ENCODE results near the gene ACE. TPM values are rescaled to one million over a fixed set of nuclear protein-coding genes. Genes with fewer than 3 reads are reported as not detected.
A peak's percentile ranks its signal among the peaks of the same experiment; 100 is the strongest.

ACE gene
- total and polyA plus RNA-seq, 5 donors, result 4.0 to 10.1 (median 5.7) TPM

DNA sequence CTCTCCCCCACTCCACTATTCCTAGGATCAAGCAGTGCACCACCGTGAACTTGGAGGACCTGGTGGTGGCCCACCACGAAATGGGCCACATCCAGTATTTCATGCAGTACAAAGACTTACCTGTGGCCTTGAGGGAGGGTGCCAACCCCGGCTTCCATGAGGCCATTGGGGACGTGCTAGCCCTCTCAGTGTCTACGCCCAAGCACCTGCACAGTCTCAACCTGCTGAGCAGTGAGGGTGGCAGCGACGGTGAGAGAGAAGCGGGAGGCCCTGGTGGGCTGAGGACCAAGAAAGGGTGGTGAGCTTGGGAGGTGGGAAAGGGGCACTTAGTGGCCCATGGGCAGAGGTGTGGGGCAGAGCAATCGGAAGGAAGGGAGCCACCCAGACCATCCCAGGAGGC is 16.6 kb downstream of the ACE start:
- intact Hi-C loops (cut with DNase I), result no loop called here
- no peak for ATAC-seq
- Histone ChIP-seq H3K27me3 (ENCODE audit: control insufficient read depth, insufficient read depth) (no peaks in the 10 kb centered on the region), H3K4me3 (ENCODE audit: low read length) (no peak overlapping the region), H3K9me3 (ENCODE audit: control insufficient read depth, low read length) (no peaks in the 10 kb centered on the region), H3K4me1 (ENCODE audit: control insufficient read depth, insufficient read depth, low read length) (no peaks in the 10 kb centered on the region), H3K27ac (ENCODE audit: low read length) (no peak overlapping the region)
- DNase-seq, result peak in 1 of 3 donors; percentile 11
- 95% methylated on average over 9 of the region's 9 CpGs for WGBS

DNA sequence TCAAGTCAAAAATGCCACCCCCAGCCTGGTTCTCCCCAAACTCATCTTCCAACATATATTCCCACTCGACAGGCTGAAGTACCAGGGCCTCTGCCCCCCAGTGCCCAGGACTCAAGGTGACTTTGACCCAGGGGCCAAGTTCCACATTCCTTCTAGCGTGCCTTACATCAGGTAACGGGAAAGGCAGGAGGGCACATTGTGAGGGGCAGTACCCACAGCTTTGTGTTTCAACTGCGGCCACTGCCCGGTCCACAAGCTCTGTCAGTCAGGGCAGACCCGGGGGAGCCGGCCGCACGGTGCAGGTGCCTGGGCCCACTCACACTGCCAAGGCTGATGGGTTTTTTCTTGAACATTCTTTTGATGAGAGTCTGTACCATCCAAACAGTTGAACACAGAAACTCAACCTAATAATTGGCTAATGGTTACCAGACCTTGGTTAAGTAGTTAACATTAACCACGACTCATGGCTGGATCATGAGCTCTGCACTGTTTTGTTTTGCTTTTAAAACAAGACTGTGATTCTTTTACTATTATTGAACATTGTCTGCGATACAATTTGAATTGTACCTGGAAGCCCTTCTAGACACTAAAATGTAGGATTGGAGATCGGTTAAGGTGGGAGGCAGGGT is 17.6 kb downstream of the ACE start:
- ATAC-seq (no peak), DNase-seq (peak in 1 of 3 donors; percentile 14)
- no peak overlapping the region for H3K27ac ChIP-seq (ENCODE audit: low read length)
- H3K4me1 ChIP-seq (ENCODE audit: control insufficient read depth, insufficient read depth, low read length), result no peaks in the 10 kb centered on the region
- H3K4me3 ChIP-seq (ENCODE audit: low read length), result no peak overlapping the region
- intact Hi-C loops (cut with DNase I), result no loop called here
- H3K9me3 ChIP-seq (ENCODE audit: control insufficient read depth, low read length), result no peaks in the 10 kb centered on the region
- H3K27me3 ChIP-seq (ENCODE audit: control insufficient read depth, insufficient read depth), result no peaks in the 10 kb centered on the region
- WGBS, result 94% methylated on average over 12 of the region's 12 CpGs

DNA sequence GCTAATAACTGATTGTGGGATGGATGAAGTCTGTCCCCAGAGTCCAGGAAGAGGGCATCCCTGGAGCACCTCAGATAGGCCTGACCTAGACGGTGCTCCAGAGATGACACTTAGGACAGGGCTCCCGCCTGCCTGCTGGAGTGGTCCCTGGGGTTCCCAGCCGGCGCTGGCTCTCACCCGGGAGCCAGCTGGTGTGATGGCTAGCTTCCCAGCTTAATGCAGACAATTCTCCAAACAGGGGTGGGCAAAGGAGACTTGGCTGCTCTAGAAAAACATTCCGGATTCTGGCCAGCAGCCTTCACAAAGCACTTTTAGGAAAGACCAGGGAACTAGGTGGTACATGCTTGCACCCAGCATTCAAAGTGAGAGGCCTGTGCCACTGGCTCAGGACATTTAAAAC is 18.6 kb downstream of the ACE start:
- WGBS, result 59% methylated on average over 6 of the region's 6 CpGs

DNA sequence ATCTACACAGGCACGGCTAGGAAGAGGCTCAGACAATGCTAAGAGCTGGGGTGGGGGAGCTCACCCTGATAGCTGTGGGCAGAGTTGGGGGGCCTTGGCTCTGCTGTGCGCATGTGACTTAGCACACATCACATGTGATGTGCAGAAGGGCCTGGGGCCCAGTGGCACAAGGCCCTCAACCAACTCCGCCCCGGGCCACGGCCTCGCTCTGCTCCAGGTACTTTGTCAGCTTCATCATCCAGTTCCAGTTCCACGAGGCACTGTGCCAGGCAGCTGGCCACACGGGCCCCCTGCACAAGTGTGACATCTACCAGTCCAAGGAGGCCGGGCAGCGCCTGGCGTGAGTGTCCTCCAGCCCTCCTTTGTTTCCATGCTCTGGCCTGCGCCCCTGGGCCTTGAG is 19.3 kb downstream of the ACE start:
- ATAC-seq (no peak), DNase-seq (peak in 1 of 3 donors; percentile 45)
- no peaks in the 10 kb centered on the region for H3K27me3 ChIP-seq (ENCODE audit: control insufficient read depth, insufficient read depth)
- H3K9me3 ChIP-seq (ENCODE audit: control insufficient read depth, low read length), result no peaks in the 10 kb centered on the region
- no peak overlapping the region for H3K27ac ChIP-seq (ENCODE audit: low read length)
- no peaks in the 10 kb centered on the region for H3K4me1 ChIP-seq (ENCODE audit: control insufficient read depth, insufficient read depth, low read length)
- H3K4me3 ChIP-seq (ENCODE audit: low read length), result no peak overlapping the region
- WGBS, result 88% methylated on average over 12 of the region's 12 CpGs
- intact Hi-C loops (cut with DNase I), result no loop called here

More for the DNA sequence above, 18.6 kb downstream of the ACE start:
- intact Hi-C loops (cut with DNase I), result no loop called here
- no peak for ATAC-seq
- no peaks in the 10 kb centered on the region for H3K27me3 ChIP-seq (ENCODE audit: control insufficient read depth, insufficient read depth)
- H3K27ac ChIP-seq (ENCODE audit: low read length), result no peak overlapping the region
- H3K4me3 ChIP-seq (ENCODE audit: low read length), result no peak overlapping the region
- no peaks in the 10 kb centered on the region for H3K9me3 ChIP-seq (ENCODE audit: control insufficient read depth, low read length)
- H3K4me1 ChIP-seq (ENCODE audit: control insufficient read depth, insufficient read depth, low read length), result no peaks in the 10 kb centered on the region
- DNase-seq, result peak in 2 of 3 donors; percentile 26 to 60

DNA sequence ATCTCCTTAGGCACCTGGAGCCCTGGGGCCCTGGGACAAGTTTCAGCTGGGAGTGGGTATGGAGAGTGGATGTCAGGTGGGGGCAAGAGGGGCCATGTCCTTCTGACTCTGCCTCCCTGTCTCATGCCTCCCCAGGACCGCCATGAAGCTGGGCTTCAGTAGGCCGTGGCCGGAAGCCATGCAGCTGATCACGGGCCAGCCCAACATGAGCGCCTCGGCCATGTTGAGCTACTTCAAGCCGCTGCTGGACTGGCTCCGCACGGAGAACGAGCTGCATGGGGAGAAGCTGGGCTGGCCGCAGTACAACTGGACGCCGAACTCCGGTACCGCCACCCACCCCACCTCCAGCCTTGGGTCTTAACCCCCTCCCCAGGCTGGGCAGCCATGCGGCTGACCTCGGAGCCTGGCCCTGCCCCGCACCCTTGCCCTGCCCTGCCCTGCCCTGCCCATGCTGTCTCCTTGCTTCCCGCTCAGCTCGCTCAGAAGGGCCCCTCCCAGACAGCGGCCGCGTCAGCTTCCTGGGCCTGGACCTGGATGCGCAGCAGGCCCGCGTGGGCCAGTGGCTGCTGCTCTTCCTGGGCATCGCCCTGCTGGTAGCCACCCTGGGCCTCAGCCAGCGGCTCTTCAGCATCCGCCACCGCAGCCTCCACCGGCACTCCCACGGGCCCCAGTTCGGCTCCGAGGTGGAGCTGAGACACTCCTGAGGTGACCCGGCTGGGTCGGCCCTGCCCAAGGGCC is 20.0 kb downstream of the ACE start:
- DNase-seq (peak in 1 of 3 donors; percentile 28), ATAC-seq (no peak)
- H3K27ac ChIP-seq (ENCODE audit: low read length), result no peak overlapping the region
- H3K4me1 ChIP-seq (ENCODE audit: control insufficient read depth, insufficient read depth, low read length), result no peaks in the 10 kb centered on the region
- intact Hi-C loops (cut with DNase I), result no loop called here
- no peaks in the 10 kb centered on the region for H3K9me3 ChIP-seq (ENCODE audit: control insufficient read depth, low read length)
- H3K27me3 ChIP-seq (ENCODE audit: control insufficient read depth, insufficient read depth), result no peaks in the 10 kb centered on the region
- WGBS, result 91% methylated on average over 36 of the region's 36 CpGs
- no peak overlapping the region for H3K4me3 ChIP-seq (ENCODE audit: low read length)

DNA sequence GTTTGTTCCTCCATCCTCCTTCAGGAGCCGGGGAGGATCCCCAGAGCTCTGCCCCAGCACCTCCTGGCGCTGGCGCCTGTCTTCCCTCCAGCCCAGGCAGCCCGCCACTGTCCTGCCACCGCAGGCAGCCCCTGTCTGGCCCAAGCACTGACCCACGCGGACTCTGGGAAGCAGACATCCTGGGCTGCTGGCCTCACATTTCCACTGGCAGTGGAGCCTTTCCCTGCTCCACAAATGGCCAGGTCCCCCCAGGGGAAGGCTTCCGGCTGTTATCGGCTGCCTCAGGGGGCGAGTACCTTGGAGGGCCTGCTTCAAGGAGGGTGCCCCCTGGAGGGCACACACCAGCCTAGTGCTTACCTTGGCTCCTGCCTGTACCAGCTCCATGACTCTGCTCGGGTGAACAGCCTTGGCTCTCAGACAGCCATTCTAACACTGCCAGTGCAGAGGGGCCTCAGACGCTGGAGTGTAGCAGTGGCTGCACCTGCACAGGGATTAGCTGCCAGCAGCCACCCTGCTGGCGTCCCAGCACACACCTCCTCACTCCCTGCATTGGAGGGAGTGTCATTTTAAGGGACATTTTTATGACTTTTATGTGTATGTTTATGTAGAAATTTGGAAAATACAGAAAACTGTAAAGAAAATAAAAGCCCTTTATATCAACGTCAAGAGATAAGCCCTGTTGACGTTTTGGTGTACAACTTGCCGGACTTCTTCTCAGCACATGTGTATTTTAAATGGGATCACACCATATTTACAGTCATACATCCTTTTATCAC is 21.0 kb downstream of the ACE start:
- H3K9me3 ChIP-seq (ENCODE audit: control insufficient read depth, low read length), result no peaks in the 10 kb centered on the region
- no peak overlapping the region for H3K4me3 ChIP-seq (ENCODE audit: low read length)
- H3K27ac ChIP-seq (ENCODE audit: low read length), result no peak overlapping the region
- DNase-seq (peak in 1 of 3 donors; percentile 36), ATAC-seq (no peak)
- H3K4me1 ChIP-seq (ENCODE audit: control insufficient read depth, insufficient read depth, low read length), result no peaks in the 10 kb centered on the region
- no peaks in the 10 kb centered on the region for H3K27me3 ChIP-seq (ENCODE audit: control insufficient read depth, insufficient read depth)
- WGBS, result 66% methylated on average over 16 of the region's 16 CpGs
- intact Hi-C loops (cut with DNase I), result no loop called here

DNA sequence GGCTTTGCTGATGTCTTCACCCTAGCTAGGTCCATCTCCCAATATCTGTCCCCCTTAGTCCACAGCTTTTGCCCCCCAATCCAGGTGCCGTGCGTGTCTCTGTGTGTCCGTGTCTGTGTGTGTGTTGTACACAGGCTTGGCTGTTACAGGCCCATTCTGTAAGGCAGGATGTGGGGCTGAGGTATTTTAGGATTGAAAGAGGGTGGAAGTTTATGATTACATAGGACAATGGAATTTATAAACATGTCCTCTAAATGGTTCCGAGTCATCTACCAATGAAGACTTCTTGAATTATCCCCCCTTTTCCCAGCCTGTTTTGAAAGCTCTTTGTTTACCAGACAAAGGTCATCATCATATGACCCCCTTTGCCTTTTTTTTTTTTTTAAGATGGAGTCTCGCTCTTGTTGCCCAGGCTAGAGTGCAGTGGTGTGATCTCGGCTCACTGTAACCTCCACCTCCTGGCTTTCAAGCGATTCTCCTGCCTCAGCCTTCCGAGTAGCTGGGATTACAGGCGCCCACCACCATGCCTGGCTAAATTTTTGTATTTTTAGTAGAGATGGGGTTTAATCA is 21.9 kb downstream of the ACE start:
- no peaks in the 10 kb centered on the region for H3K4me1 ChIP-seq (ENCODE audit: control insufficient read depth, insufficient read depth, low read length)
- no peaks in the 10 kb centered on the region for H3K9me3 ChIP-seq (ENCODE audit: control insufficient read depth, low read length)
- intact Hi-C loops (cut with DNase I), result no loop called here
- DNase-seq, result peak in 1 of 3 donors; percentile 9
- WGBS, result 72% methylated on average over 9 of the region's 9 CpGs
- ATAC-seq, result no peak
- H3K27ac ChIP-seq (ENCODE audit: low read length), result no peak overlapping the region
- H3K27me3 ChIP-seq (ENCODE audit: control insufficient read depth, insufficient read depth), result no peaks in the 10 kb centered on the region
- no peak overlapping the region for H3K4me3 ChIP-seq (ENCODE audit: low read length)

DNA sequence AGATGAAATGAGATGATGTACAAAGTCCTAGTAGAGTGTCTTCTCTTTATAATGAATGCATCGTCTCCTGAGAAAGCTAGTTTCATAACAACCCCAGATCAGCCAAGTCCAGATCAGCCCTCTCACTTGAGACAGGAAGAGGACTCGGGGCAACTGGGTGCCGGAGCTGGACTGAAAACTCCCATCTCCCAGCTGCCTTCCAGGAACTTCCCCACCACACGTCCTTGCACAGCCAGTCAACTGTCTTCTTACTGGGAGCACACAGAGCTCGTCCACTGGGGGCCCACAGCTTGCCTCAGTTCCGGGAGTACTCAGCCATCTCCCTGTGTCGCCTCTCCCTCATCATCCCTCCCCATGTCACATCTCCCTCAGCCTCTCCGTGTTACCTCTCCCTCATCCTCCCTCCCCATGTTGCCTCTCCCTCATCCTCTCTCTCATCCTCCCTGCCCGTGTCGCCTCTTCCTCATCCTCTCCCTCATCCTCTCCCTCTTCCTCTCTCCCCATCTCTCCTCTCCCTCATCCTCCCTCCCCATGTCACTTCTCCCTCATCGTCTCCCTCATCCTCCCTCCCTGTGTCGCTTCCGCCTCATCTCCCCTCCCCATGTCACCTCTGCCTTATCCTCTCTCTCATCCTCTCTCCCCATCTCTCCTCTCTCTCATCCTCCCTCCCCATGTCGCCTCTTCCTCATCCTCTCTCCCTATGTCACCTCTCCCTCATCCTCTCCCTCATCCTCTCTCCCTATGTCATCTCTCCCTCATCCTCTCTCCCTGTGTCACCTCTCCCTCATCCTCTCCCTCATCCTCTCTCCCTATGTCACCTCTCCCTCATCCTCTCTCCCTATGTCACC is 23.9 kb downstream of the ACE start:
- H3K4me3 ChIP-seq (ENCODE audit: low read length), result no peak overlapping the region
- DNase-seq (peak in 1 of 3 donors; percentile 7), ATAC-seq (no peak)
- 47% methylated on average over 14 of the region's 14 CpGs for WGBS
- no peaks in the 10 kb centered on the region for H3K9me3 ChIP-seq (ENCODE audit: control insufficient read depth, low read length)
- H3K27me3 ChIP-seq (ENCODE audit: control insufficient read depth, insufficient read depth), result no peaks in the 10 kb centered on the region
- H3K27ac ChIP-seq (ENCODE audit: low read length), result no peak overlapping the region
- no peaks in the 10 kb centered on the region for H3K4me1 ChIP-seq (ENCODE audit: control insufficient read depth, insufficient read depth, low read length)
- intact Hi-C loops (cut with DNase I), result no loop called here

DNA sequence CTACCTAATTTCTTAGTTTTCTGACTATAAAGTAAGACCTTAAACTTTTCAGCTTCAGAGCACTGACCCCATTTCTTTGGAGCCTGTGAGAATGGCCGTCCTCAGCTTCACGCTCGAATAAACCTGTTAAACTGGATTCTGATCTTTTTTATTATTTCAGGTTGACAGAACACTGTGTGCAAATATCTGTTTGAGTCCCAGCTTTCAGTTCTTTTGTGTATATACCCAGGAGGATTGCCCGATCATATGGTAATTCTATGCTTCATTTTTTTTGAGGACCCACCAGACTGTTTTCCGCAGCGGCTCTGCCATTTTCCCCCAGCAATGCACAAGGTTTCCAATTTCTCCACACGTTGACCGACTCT is 26.5 kb downstream of the ACE start:
- H3K27ac ChIP-seq (ENCODE audit: low read length), result no peak overlapping the region
- H3K27me3 ChIP-seq (ENCODE audit: control insufficient read depth, insufficient read depth), result no peaks in the 10 kb centered on the region
- no peaks in the 10 kb centered on the region for H3K4me1 ChIP-seq (ENCODE audit: control insufficient read depth, insufficient read depth, low read length)
- intact Hi-C loops (cut with DNase I), result no loop called here
- WGBS, result 83% methylated on average over 8 of the region's 8 CpGs
- ATAC-seq, result no peak
- H3K9me3 ChIP-seq (ENCODE audit: control insufficient read depth, low read length), result no peaks in the 10 kb centered on the region
- no peak for DNase-seq
- no peak overlapping the region for H3K4me3 ChIP-seq (ENCODE audit: low read length)

DNA sequence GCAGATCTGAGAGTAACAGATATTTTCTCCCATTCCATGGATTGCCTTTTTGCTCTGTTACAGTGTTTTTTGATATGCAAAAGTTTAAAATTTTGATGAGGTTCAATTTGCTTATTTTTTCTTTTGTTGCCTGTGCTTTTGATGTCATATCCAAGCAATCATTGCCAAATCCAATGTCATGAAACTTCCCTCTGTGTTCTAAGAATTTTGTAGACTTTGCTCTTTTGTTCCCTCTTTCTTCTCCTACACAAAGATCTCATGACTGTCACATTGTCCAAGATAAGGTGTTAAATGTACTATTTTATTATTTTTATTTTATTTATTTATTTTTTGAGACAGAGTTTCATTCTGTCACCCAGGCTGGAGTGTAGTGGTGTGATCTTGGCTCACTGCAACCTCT is 27.4 kb downstream of the ACE start:
- Histone ChIP-seq H3K9me3 (ENCODE audit: control insufficient read depth, low read length) (no peaks in the 10 kb centered on the region), H3K27ac (ENCODE audit: low read length) (no peak overlapping the region), H3K4me3 (ENCODE audit: low read length) (no peak overlapping the region), H3K4me1 (ENCODE audit: control insufficient read depth, insufficient read depth, low read length) (no peaks in the 10 kb centered on the region), H3K27me3 (ENCODE audit: control insufficient read depth, insufficient read depth) (no peaks in the 10 kb centered on the region)
- intact Hi-C loops (cut with DNase I), result no loop called here
- DNase-seq, result no peak
- no peak for ATAC-seq
